GM12874 (cell line): ENCODE results near the gene LAYN.
A peak's percentile ranks its signal among the peaks of the same experiment; 100 is the strongest.

ENCODE experiments used
- CTCF ChIP-seq: IDR thresholded peaks from 2 replicates; pipeline ENCODE4 v1.5.1; 2011; ENCODE audit warnings: low read depth, mild to moderate bottlenecking, control low read depth, low read length, moderate library complexity; ENCODE audit not compliant: insufficient read depth

LAYN gene

GRCh38 chr11:111565114-111565720, 24.7 kb downstream of the LAYN start:
- TF ChIP-seq CTCF: peak; percentile 68

GRCh38 chr11:111566324-111566723, 25.8 kb downstream of the LAYN start:
- TF ChIP-seq CTCF: no peak

GRCh38 chr11:111569476-111569875, 29.0 kb downstream of the LAYN start:
- no peak for TF ChIP-seq CTCF

- TF ChIP-seq CTCF: no peak
Observed at GRCh38 chr11:111570796-111571195, 30.3 kb downstream of the LAYN start.

- no peak for TF ChIP-seq CTCF
Observed at GRCh38 chr11:111571829-111572501, 31.4 kb downstream of the LAYN start.

GRCh38 chr11:111572581-111572980, 32.1 kb downstream of the LAYN start:
- TF ChIP-seq CTCF: no peak

GRCh38 chr11:111573821-111574249, 33.3 kb downstream of the LAYN start:
- TF ChIP-seq CTCF: no peak
